ENCODE results near the gene CNPY3. TPM values are rescaled to one million over a fixed set of nuclear protein-coding genes. Genes with fewer than 3 reads are reported as not detected.
"Not testable (repeated sequence)": the region's sequence is repeated elsewhere in the genome, so short reads cannot be mapped to it uniquely, and the experiment has no call there.

The CNPY3 gene
- total and polyA plus RNA-seq, 10 donors, result 82.2 to 115 (median 106) TPM

DNA sequence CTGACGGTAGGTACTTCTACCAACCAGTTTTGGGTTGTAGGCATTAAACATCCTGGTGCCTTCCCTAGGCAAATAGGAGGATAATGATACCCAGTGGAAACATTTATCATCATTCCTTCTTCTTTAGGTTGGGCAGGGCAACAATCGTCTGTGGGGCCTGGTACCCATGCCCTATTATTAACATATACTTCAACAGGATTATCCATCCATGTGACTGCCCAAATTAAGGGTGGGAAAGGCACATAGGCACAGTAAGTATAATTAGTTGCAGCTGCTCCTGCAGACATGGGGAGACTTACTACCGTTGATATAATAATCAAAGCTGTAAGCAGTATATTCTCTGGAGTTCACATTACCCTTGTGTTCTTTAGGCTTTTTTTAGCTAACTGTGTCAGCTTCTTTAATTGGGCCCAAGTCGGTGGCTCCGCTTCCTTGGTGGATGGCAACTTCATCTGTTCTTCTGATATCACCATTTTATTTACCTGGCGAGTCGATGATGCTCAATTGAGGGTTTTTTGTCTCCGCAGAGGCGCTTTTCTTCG is 33.0 kb upstream of the CNPY3 start:
- Histone ChIP-seq H3K27me3 (replicated peaks in 1 of 7) (no peaks in the 10 kb centered on the region), H3K27ac (no peak overlapping the region), H3K9me3 (no peaks in the 10 kb centered on the region), H3K4me3 (no peak overlapping the region), H3K36me3 (no peaks in the 10 kb centered on the region), H3K4me1 (peaks cover 2 to 55% (median 35%) of the 10 kb centered on the region in 6 donors)
- 80 to 93% (median 86%) methylated on average over 10 of the region's 10 CpGs for WGBS, 5 donors
- intact Hi-C loops (cut with DNase I; ENCODE audit: low total_unique reads), result loop anchor here (5.0 kb wide), 1 partner anchor 234 kb away; no protein-coding TSS in a partner anchor
- TF ChIP-seq, protein P1, sequence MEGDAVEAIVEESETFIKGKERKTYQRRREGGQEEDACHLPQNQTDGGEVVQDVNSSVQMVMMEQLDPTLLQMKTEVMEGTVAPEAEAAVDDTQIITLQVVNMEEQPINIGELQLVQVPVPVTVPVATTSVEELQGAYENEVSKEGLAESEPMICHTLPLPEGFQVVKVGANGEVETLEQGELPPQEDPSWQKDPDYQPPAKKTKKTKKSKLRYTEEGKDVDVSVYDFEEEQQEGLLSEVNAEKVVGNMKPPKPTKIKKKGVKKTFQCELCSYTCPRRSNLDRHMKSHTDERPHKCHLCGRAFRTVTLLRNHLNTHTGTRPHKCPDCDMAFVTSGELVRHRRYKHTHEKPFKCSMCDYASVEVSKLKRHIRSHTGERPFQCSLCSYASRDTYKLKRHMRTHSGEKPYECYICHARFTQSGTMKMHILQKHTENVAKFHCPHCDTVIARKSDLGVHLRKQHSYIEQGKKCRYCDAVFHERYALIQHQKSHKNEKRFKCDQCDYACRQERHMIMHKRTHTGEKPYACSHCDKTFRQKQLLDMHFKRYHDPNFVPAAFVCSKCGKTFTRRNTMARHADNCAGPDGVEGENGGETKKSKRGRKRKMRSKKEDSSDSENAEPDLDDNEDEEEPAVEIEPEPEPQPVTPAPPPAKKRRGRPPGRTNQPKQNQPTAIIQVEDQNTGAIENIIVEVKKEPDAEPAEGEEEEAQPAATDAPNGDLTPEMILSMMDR (IDR thresholded peaks at IDR 0.05 in 8 of 11, conservative IDR thresholded peaks at IDR 0.05 in 3 of 11), result no peak
- DNase-seq, result no peak

DNA sequence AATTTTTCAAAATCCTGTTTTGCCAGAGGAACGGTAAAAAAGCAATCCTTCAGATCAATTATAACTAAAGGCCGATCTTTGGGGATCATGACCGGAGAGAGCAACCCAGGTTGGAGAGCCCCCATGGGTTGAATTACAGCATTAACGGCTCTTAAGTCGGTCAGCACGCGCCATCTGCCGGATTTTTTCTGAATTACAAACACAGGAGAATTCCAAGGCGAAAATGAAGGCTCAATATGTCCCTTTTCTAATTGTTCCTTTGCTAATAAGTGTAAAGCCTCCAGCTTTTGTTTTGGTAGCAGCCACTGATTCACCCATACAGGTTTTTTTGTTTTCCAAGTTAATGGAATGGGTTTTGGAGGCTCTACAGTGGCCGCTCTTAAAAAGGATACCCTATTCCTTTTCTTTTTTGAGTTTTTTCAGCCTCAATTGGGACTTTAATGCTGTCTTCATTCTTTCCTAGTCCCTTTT is 30.4 kb upstream of the CNPY3 start:
- Histone ChIP-seq H3K4me3 (no peak overlapping the region), H3K9me3 (no peaks in the 10 kb centered on the region), H3K27me3 (replicated peaks in 1 of 7) (no peaks in the 10 kb centered on the region), H3K27ac (peak overlapping the region in 1 of 8 donors; percentile 4), H3K36me3 (no peaks in the 10 kb centered on the region), H3K4me1 (peaks cover 5 to 48% (median 27%) of the 10 kb centered on the region in 6 donors)
- intact Hi-C loops (cut with DNase I; ENCODE audit: low total_unique reads), result loop anchor here (5.0 kb wide), 1 partner anchor 237 kb away; no protein-coding TSS in a partner anchor
- 9 to 11% (median 10%) methylated on average over 10 of the region's 10 CpGs for WGBS, 5 donors
- peak; percentile 82 for DNase-seq
- TF ChIP-seq, protein P1 (IDR thresholded peaks at IDR 0.05 in 8 of 11, conservative IDR thresholded peaks at IDR 0.05 in 3 of 11), result peak; percentile 72 to 92 (median 84)
- no peak for TF ChIP-seq POLR2A (IDR thresholded peaks at IDR 0.05)

DNA sequence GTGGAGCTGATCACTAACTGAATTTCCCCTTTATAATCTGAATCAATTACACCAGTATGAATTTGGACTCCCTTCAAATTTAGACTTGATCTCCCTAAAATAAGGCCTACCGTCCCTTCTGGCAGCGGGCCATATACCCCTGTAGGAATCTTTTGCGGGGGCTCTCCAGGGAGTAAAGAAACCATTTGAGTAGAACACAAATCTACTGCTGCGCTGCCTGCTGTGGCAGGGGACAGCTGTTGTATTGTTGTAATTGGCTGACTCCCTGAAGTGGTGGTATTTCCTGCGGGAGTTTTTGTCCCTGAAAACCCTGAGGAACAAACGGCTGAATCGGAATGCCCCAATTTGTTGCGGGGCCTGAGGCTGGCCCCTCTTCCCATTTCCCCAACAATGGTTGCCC is 29.4 kb upstream of the CNPY3 start:
- TF ChIP-seq, protein P1 (IDR thresholded peaks at IDR 0.05 in 8 of 11, conservative IDR thresholded peaks at IDR 0.05 in 3 of 11), result peak in 1 of 11 experiments; percentile 6
- no peak for TF ChIP-seq POLR2A (IDR thresholded peaks at IDR 0.05)
- TF ChIP-seq POLR2AphosphoS5 (IDR thresholded peaks at IDR 0.05), result no peak
- Histone ChIP-seq H3K36me3 (no peaks in the 10 kb centered on the region), H3K9me3 (no peaks in the 10 kb centered on the region), H3K27me3 (replicated peaks in 1 of 7) (no peaks in the 10 kb centered on the region), H3K4me3 (no peak overlapping the region), H3K27ac (peak overlapping the region in 4 of 8 donors; percentile 4 to 37 (median 22)), H3K4me1 (peaks cover 5 to 42% (median 23%) of the 10 kb centered on the region in 6 donors)
- intact Hi-C loops (cut with DNase I; ENCODE audit: low total_unique reads), result loop anchor here (5.0 kb wide), 2 partner anchors 238 to 242 kb away; no protein-coding TSS in a partner anchor
- no peak for DNase-seq
- WGBS, 5 donors, result 52 to 83% (median 65%) methylated on average over 8 of the region's 8 CpGs

DNA sequence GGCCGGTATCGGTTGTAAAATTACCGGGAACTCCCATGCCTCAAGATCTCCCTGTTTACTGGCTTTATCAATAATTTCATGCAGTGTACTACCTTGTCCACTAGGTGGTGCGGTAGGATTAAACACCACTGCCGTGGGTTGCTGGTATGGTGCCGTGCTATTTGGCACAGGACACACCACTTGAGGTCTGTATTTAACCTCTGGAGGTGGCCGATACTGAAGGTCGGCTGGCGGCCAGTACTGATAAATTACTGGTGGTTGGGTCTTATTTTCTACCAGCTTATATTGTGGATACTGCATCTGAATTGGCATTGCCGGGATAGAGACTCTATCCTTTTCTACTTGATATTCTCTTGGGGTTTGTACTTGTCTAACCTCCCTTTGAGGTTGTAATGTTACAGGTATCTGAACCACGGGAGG is 27.7 kb upstream of the CNPY3 start:
- TF ChIP-seq POLR2A (IDR thresholded peaks at IDR 0.05) (no peak), POLR2AphosphoS5 (IDR thresholded peaks at IDR 0.05) (peak in 1 of 3 donors; percentile 77)
- TF ChIP-seq, protein P1 (IDR thresholded peaks at IDR 0.05 in 8 of 11, conservative IDR thresholded peaks at IDR 0.05 in 3 of 11), result peak; percentile 70 to 93 (median 89)
- H3K4me1 ChIP-seq, result peaks cover 5 to 42% (median 23%) of the 10 kb centered on the region in 6 donors
- no peaks in the 10 kb centered on the region for H3K27me3 ChIP-seq (replicated peaks in 1 of 7)
- H3K27ac ChIP-seq, result peak overlapping the region in 1 of 8 donors; percentile 5
- no peaks in the 10 kb centered on the region for H3K36me3 ChIP-seq
- WGBS, 5 donors, result 3 to 9% (median 6%) methylated on average over 11 of the region's 11 CpGs
- no peak overlapping the region for H3K4me3 ChIP-seq
- no peaks in the 10 kb centered on the region for H3K9me3 ChIP-seq
- intact Hi-C loops (cut with DNase I; ENCODE audit: low total_unique reads), result loop anchor here (5.0 kb wide), 1 partner anchor 241 kb away; no protein-coding TSS in a partner anchor
- DNase-seq, result peak; percentile 87

DNA sequence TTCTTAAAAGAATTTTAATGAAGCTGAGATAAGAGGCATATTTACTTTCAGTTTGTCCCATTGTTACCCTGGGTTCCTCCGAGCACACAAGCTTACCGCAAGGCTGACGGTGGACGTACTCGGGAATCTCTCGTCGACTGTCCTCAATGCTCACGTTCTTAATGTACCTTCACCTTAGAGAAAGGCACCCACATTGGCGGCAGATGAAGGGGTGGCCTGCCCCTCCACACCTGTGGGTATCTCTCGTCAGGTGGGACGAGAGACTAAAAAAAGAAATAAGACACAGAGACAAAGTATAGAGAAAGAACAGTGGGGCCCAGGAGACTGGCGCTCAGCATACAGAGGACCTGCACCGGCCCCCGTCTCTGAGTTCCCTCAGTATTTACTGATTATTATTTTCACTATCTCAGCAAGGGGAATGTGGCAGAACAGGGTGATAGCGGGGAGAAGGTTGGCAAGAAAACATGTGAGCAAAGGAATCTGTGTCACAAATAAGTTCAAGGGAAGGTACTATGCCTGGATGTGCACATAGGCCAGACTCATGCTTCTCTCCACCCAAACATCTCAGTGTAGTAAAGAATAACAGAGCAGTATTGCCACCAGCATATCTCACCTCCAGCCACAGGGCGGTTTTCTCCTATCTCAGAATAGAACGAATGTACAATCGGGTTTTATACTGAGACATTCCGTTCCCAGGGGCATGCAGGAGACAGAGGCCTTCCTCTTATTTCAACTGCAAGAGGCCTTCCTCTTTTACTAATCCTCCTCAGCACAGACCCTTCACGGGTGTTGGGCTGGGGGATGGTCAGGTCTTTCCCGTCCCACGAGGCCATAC is 26.6 kb upstream of the CNPY3 start:
- not testable (repeated sequence) for H3K36me3 ChIP-seq; H3K9me3 ChIP-seq; H3K27me3 ChIP-seq (replicated peaks in 1 of 7); H3K4me3 ChIP-seq; H3K27ac ChIP-seq; DNase-seq
- WGBS, 5 donors, result 72 to 75% (median 74%) methylated on average over 22 of the region's 22 CpGs
- peaks cover 5 to 42% (median 23%) of the 10 kb centered on the region in 6 donors for H3K4me1 ChIP-seq
- intact Hi-C loops (cut with DNase I; ENCODE audit: low total_unique reads), result loop anchor here (5.0 kb wide), 1 partner anchor 240 kb away; no protein-coding TSS in a partner anchor

All from spleen (tissue), 11 donors.